Measurements from ENCODE around the gene ARHGEF39.
"Not testable (repeated sequence)": the region's sequence is repeated elsewhere in the genome, so short reads cannot be mapped to it uniquely, and the experiment has no call there.

DNA sequence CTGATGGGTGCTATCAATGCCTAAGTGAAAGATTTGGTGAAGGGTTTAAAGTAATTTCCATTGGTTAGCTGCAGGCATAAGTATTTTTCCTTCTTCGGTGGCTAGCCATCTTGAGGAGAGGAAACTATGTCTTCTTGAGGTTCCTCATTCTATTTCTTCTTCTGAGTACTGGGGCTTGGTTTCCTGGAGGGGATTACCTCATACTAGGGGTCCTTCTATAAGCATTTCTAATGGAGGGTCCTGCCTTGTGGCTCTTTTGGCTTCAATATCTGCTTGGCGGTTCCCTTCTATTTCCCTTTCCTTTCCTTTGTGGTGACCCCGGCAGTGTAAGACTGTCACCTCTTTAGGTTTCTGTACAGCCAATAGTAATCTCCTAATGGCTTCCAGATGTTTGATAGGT lies 23.5 kb downstream of the ARHGEF39 start:
- TF ChIP-seq, protein P1, sequence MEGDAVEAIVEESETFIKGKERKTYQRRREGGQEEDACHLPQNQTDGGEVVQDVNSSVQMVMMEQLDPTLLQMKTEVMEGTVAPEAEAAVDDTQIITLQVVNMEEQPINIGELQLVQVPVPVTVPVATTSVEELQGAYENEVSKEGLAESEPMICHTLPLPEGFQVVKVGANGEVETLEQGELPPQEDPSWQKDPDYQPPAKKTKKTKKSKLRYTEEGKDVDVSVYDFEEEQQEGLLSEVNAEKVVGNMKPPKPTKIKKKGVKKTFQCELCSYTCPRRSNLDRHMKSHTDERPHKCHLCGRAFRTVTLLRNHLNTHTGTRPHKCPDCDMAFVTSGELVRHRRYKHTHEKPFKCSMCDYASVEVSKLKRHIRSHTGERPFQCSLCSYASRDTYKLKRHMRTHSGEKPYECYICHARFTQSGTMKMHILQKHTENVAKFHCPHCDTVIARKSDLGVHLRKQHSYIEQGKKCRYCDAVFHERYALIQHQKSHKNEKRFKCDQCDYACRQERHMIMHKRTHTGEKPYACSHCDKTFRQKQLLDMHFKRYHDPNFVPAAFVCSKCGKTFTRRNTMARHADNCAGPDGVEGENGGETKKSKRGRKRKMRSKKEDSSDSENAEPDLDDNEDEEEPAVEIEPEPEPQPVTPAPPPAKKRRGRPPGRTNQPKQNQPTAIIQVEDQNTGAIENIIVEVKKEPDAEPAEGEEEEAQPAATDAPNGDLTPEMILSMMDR (conservative IDR thresholded peaks at IDR 0.05) = not testable (repeated sequence)
- not testable (repeated sequence) for TF ChIP-seq ZFX (IDR thresholded peaks at IDR 0.05)
